HL-60 (cell line): ENCODE data around the gene POLR3G.

Source experiments
- DNase-seq, 2 experiments: peaks; one replicate each; pipeline ENCODE4 v3.0.0-alpha.2; 2010 to 2020; ENCODE audit warnings: low read depth in 1 of 2, low spot score in 1 of 2
- H3K27ac ChIP-seq: fragments of 250-450 bp; sonication (Bioruptor Pico); replicated peaks from 2 replicates; pipeline ENCODE4 v1.5.1; 2020; ENCODE audit warnings: mild to moderate bottlenecking, moderate library complexity
- H3K27me3 ChIP-seq: fragments of 250-450 bp; sonication (Bioruptor Pico); 2 replicates; pipeline ENCODE4 v1.5.1; 2021; ENCODE audit warnings: mild to moderate bottlenecking, moderate library complexity; ENCODE audit not compliant: insufficient read depth, poor library complexity, severe bottlenecking
- H3K4me3 ChIP-seq: replicated peaks from 2 replicates; pipeline ENCODE4 v1.5.1; 2011; ENCODE audit warnings: mild to moderate bottlenecking, control low read depth, low read length; ENCODE audit not compliant: insufficient read depth
- CTCF ChIP-seq: IDR thresholded peaks from one replicate; pipeline ENCODE4 v1.5.1; 2011; ENCODE audit warnings: low read length, control low read depth, inconsistent platforms; ENCODE audit not compliant: insufficient read depth
- GABPA ChIP-seq: IDR thresholded peaks from 2 replicates; pipeline ENCODE4 v1.6.1; 2012; ENCODE audit warnings: low read depth
- POLR2AphosphoS5 ChIP-seq: IDR thresholded peaks from 2 replicates; pipeline ENCODE4 v1.6.1; 2012; ENCODE audit warnings: low read depth
- REST ChIP-seq: IDR thresholded peaks from 2 replicates; pipeline ENCODE4 v1.6.1; 2012; ENCODE audit warnings: low read depth; ENCODE audit not compliant: insufficient replicate concordance
- SPI1 ChIP-seq: IDR thresholded peaks from 2 replicates; pipeline ENCODE4 v1.6.1; 2012; ENCODE audit warnings: low read depth, mild to moderate bottlenecking, borderline replicate concordance

The POLR3G gene

GRCh38 chr5:90557391-90557790 lies 82.7 kb downstream of the POLR3G start:
- no peak for DNase-seq
- H3K27me3 ChIP-seq: peaks cover 10% of the 10 kb centered on the region
- TF ChIP-seq REST (no peak), SPI1 (no peak), GABPA (no peak), POLR2AphosphoS5 (no peak), CTCF (no peak)
- H3K4me3 ChIP-seq: no peak overlapping the region
- no peak overlapping the region for H3K27ac ChIP-seq

GRCh38 chr5:90557871-90558270 lies 83.2 kb downstream of the POLR3G start:
- H3K27ac ChIP-seq: no peak overlapping the region

More at GRCh38 chr5:90557871-90558270, 83.2 kb downstream of the POLR3G start:
- TF ChIP-seq SPI1 (no peak), POLR2AphosphoS5 (no peak), CTCF (no peak), REST (no peak), GABPA (no peak)
- DNase-seq: no peak
- Histone ChIP-seq H3K27me3 (peaks cover 10% of the 10 kb centered on the region), H3K4me3 (no peak overlapping the region)
